T-helper 2 cell treated with Interferon-gamma antibody and Interleukin-4, amounts not matched to agents 5 μg/mL and 100 μg/mL, for 36 hours (primary cell): ENCODE data around the gene CCDC183.
"Not testable (repeated sequence)": the region's sequence is repeated elsewhere in the genome, so short reads cannot be mapped to it uniquely, and the experiment has no call there.

Experiments
- DNase-seq: peaks from one replicate; pipeline ENCODE4 v3.0.0; 2021; ENCODE audit warnings: low spot score
- H3K27ac Mint-ChIP-seq: one replicate; pipeline ENCODE4 v1.8.0; 2021; ENCODE audit warnings: mild to moderate bottlenecking, mixed read lengths
- H3K27me3 Mint-ChIP-seq: one replicate; pipeline ENCODE4 v1.8.0; 2021; ENCODE audit warnings: low read depth, mixed read lengths
- H3K36me3 Mint-ChIP-seq: one replicate; pipeline ENCODE4 v1.8.0; 2021; ENCODE audit warnings: low read depth, mixed read lengths
- H3K4me1 Mint-ChIP-seq: one replicate; pipeline ENCODE4 v1.8.0; 2021; ENCODE audit warnings: low read depth, mixed read lengths
- H3K4me3 Mint-ChIP-seq: one replicate; pipeline ENCODE4 v1.8.0; 2022; ENCODE audit warnings: mild to moderate bottlenecking, moderate library complexity, mixed read lengths
- H3K9me3 Mint-ChIP-seq: one replicate; pipeline ENCODE4 v1.8.0; 2021; ENCODE audit warnings: mixed read lengths

Gene CCDC183

DNA sequence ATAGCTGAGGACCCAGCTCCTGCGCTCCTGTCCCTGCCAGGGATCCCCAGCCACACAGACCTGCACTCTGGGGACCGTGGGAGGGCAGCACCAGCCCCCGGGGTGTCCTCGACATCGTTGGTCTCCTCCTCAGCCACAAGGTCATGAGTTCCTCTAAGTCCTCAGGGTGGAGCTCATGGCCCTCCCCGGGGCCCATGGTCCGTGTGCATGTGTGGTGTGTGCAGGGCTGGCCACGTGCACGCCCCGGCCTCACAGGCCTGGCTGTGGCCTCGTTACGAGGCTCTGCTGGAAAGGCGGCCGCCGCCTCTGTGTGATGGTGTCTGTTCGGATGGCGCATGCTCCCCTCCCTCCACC, 30.0 kb downstream of the CCDC183 start:
- no peak overlapping the region for H3K27ac Mint-ChIP-seq
- no peaks in the 10 kb centered on the region for H3K4me1 Mint-ChIP-seq
- no peaks in the 10 kb centered on the region for H3K9me3 Mint-ChIP-seq
- H3K27me3 Mint-ChIP-seq, result no peaks in the 10 kb centered on the region
- H3K4me3 Mint-ChIP-seq, result no peak overlapping the region
- H3K36me3 Mint-ChIP-seq, result peaks cover 13% of the 10 kb centered on the region
- no peak for DNase-seq

GRCh38 chr9:136826703-136827582, 30.8 kb downstream of the CCDC183 start:
- Mint-ChIP-seq H3K36me3 (peaks cover 13% of the 10 kb centered on the region), H3K9me3 (no peaks in the 10 kb centered on the region), H3K27me3 (no peaks in the 10 kb centered on the region), H3K4me3 (no peak overlapping the region), H3K27ac (no peak overlapping the region), H3K4me1 (no peaks in the 10 kb centered on the region)
- DNase-seq, result no peak

DNA sequence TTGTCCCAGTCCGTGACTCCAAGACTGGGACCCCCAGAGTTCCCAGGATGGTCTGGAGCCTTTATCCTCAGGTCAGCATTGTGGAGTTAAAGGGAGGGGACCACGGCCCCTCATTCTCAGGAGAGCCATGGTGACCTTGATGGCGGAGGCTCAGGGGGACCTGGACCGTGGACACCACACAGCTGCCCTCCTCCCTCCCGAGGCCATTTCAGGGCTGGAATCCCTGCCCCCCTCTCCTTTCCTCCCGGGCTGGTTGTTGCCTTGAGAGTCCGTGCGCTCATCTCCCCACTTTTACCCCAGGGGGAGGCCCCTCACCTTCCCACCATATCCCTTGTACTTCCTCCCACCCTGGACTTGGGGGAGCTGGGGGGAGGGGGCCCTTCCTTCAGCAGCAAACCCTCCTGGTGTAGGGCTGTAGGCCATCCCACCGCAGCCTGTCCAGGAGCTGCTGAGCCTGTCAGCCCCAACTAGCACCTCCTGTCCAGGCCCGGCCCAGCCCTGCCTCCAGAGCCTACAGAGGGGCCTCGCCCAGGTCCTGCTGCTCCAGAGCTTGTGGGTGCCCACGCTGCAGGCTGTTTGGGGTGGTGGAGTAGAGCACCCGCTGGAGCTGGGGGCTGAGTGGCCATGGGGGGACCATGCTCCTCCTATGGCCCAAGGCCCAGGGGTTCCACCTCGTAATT, 31.8 kb downstream of the CCDC183 start:
- Mint-ChIP-seq H3K27me3 (no peaks in the 10 kb centered on the region), H3K9me3 (no peaks in the 10 kb centered on the region), H3K4me3 (no peak overlapping the region), H3K27ac (no peak overlapping the region), H3K4me1 (no peaks in the 10 kb centered on the region), H3K36me3 (peaks cover 13% of the 10 kb centered on the region)
- no peak for DNase-seq

- no peak for DNase-seq
- no peak overlapping the region for H3K27ac Mint-ChIP-seq
- H3K36me3 Mint-ChIP-seq, result peaks cover 10% of the 10 kb centered on the region
Measured at GRCh38 chr9:136828474-136829140, 32.5 kb downstream of the CCDC183 start.

DNA sequence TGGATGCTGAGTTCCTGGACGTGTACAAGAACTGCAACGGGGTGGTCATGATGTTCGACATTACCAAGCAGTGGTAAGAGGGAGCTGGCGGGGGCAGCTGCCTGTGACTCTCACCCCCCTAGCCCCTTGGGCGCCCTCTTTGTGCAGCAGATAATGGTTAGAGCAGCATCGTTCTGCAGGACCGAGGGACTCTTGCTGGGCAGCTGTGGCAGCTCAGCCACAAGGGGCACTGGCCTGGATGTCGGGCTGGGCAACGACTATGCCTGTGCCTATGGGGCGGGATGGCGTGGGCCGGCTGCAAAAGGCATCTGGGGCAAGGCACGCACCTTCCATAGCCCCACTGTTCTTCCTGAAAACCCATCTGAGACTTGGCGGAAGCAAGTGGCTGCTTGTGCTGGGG, 33.3 kb downstream of the CCDC183 start:
- no peaks in the 10 kb centered on the region for H3K4me1 Mint-ChIP-seq
- H3K4me3 Mint-ChIP-seq, result no peak overlapping the region
- H3K27ac Mint-ChIP-seq, result no peak overlapping the region
- no peaks in the 10 kb centered on the region for H3K27me3 Mint-ChIP-seq
- no peak for DNase-seq
- H3K36me3 Mint-ChIP-seq, result peaks cover 7% of the 10 kb centered on the region
- no peaks in the 10 kb centered on the region for H3K9me3 Mint-ChIP-seq

More at GRCh38 chr9:136828474-136829140, 32.5 kb downstream of the CCDC183 start:
- Mint-ChIP-seq H3K4me1 (no peaks in the 10 kb centered on the region), H3K4me3 (no peak overlapping the region), H3K27me3 (no peaks in the 10 kb centered on the region), H3K9me3 (no peaks in the 10 kb centered on the region)

- Mint-ChIP-seq H3K27me3 (no peaks in the 10 kb centered on the region), H3K9me3 (no peaks in the 10 kb centered on the region), H3K4me1 (no peaks in the 10 kb centered on the region), H3K36me3 (peaks cover 7% of the 10 kb centered on the region), H3K27ac (no peak overlapping the region), H3K4me3 (no peak overlapping the region)
- DNase-seq, result no peak
Measured at GRCh38 chr9:136829981-136830885, 34.1 kb downstream of the CCDC183 start.

GRCh38 chr9:136831002-136831719, 35.0 kb downstream of the CCDC183 start:
- no peaks in the 10 kb centered on the region for H3K27me3 Mint-ChIP-seq
- H3K36me3 Mint-ChIP-seq, result peaks cover 7% of the 10 kb centered on the region
- DNase-seq, result no peak
- no peak overlapping the region for H3K4me3 Mint-ChIP-seq
- H3K9me3 Mint-ChIP-seq, result no peaks in the 10 kb centered on the region
- H3K27ac Mint-ChIP-seq, result no peak overlapping the region
- no peaks in the 10 kb centered on the region for H3K4me1 Mint-ChIP-seq

- Mint-ChIP-seq H3K36me3 (peaks cover 7% of the 10 kb centered on the region), H3K9me3 (no peaks in the 10 kb centered on the region)
Measured at GRCh38 chr9:136831720-136832104, 35.6 kb downstream of the CCDC183 start.

GRCh38 chr9:136832581-136832980, 36.4 kb downstream of the CCDC183 start:
- no peak for DNase-seq
- Mint-ChIP-seq H3K4me1 (no peaks in the 10 kb centered on the region), H3K9me3 (no peaks in the 10 kb centered on the region), H3K27me3 (no peaks in the 10 kb centered on the region), H3K36me3 (peaks cover 7% of the 10 kb centered on the region), H3K4me3 (no peak overlapping the region), H3K27ac (no peak overlapping the region)

More at GRCh38 chr9:136831720-136832104, 35.6 kb downstream of the CCDC183 start:
- DNase-seq, result no peak
- Mint-ChIP-seq H3K4me3 (no peak overlapping the region), H3K27me3 (no peaks in the 10 kb centered on the region), H3K4me1 (no peaks in the 10 kb centered on the region), H3K27ac (no peak overlapping the region)

DNA sequence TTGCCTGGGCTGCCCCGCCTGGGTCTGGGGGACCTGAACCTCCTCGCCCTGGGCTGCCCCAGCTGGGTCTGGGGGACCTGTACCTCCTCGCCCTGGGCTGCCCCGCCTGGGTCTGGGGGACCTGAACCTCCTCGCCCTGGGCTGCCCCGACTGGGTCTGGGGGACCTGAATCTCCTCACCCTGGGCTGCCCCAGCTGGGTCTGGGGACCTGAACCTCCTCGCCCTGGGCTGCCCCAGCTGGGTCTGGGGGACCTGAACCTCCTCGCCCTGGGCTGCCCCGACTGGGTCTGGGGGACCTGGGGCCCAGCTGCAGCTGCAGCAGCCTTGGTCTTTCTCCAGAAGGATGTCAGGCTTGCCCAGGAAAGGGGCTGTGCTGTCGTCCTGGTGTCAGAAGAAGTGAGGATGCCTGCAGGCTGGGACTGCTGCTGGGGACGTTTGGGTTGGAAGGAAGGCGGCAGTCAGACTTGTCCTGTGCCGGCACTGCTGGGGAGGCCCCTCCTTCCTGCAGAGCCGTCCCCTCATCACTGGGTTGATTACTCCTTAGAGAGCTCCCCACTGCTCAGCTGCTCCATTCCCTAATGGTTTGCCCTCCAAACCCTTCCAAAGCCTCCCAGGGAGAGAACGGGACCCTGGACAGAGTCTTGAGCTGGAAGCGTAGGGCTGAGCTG, 37.4 kb downstream of the CCDC183 start:
- not testable (repeated sequence) for H3K36me3 Mint-ChIP-seq, DNase-seq, H3K27me3 Mint-ChIP-seq, H3K9me3 Mint-ChIP-seq, H3K27ac Mint-ChIP-seq, H3K4me3 Mint-ChIP-seq, H3K4me1 Mint-ChIP-seq

GRCh38 chr9:136835162-136835931, 39.2 kb downstream of the CCDC183 start:
- no peak overlapping the region for H3K27ac Mint-ChIP-seq
- no peaks in the 10 kb centered on the region for H3K27me3 Mint-ChIP-seq
- H3K4me3 Mint-ChIP-seq, result no peak overlapping the region
- H3K4me1 Mint-ChIP-seq, result peaks cover 4% of the 10 kb centered on the region
- no peak for DNase-seq
- no peaks in the 10 kb centered on the region for H3K9me3 Mint-ChIP-seq
- H3K36me3 Mint-ChIP-seq, result peaks cover 6% of the 10 kb centered on the region
